C4-2B (cell line): Measurements from ENCODE around the gene ANKRD36.
"Not testable (repeated sequence)": the region's sequence is repeated elsewhere in the genome, so short reads cannot be mapped to it uniquely, and the experiment has no call there.

ENCODE experiments used
- CTCF ChIP-seq: fragments of 450-650 bp; conservative IDR thresholded peaks from 2 replicates; pipeline ENCODE4 v1.5.1; 2017; ENCODE audit warnings: mild to moderate bottlenecking
- ZFX ChIP-seq: fragments of 450-650 bp; IDR thresholded peaks from 2 replicates; pipeline ENCODE4 v1.6.1; 2017

- TF ChIP-seq CTCF, ZFX: not testable (repeated sequence)
These were observed 20.0 kb upstream of the ANKRD36 start for GRCh38 chr2:97092946-97093345.
